ENCODE data around the gene DIO3. TPM values are rescaled to one million over a fixed set of nuclear protein-coding genes. Genes with fewer than 3 reads are reported as not detected.

The DIO3 gene
- 0.13 and 7.2 TPM in 2 replicates for total RNA-seq

DNA sequence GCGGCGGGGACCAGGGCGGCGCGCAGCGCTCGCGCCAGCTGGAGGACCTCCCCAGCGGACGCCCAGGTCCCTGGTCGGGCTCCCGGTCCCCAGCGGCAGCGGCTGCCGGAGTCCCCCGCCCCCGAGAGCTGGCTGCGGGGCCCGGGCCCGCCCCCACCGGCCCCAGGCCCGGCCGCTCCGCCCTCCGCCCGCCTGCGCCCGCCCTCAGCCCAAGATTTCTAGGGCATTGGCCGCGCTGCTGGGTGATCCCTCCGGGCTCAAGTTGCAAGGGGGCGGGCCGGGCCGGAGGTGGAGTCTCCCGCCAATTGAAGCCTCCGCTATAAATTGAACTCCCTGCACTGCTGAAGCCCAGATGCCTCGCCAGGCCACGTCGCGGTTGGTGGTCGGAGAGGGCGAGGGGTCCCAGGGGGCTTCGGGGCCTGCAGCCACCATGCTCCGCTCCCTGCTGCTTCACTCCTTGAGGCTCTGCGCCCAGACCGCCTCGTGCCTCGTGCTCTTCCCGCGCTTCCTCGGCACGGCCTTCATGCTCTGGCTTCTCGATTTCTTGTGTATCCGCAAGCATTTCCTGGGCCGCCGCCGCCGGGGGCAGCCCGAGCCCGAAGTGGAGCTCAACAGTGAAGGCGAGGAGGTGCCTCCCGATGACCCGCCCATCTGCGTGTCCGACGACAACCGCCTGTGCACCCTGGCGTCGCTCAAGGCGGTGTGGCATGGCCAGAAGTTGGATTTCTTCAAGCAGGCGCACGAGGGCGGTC, at the start of gene DIO3:
Gene DIO3 (plus strand): TSS at position 351 of the 752 bp plus-strand sequence.

Other genes with a start within 250 kb of the DIO3 start
- gene PPP2R5C, start 200.2 kb downstream of the DIO3 start, total RNA-seq: 57.8 and 81.1 TPM in 2 replicates